GM13976 (cell line): ENCODE results near the gene SFR1.

Experiments used
- DNase-seq: peaks from one replicate; pipeline ENCODE4 v3.0.0; 2012; ENCODE audit warnings: low spot score
- in situ Hi-C: fragments of 300-500 bp; cut with MboI; formaldehyde crosslinking; loops from one replicate; pipeline ENCODE4 v1.12.0; 2022; ENCODE audit warnings: low sequenced_read_pairs, mixed read lengths, inconsistent platforms; ENCODE audit not compliant: unreplicated experiment
- TF ChIP-seq, protein P1 (sequence below): IDR thresholded peaks from 2 replicates; pipeline ENCODE4 v1.5.1; 2012; ENCODE audit warnings: borderline replicate concordance, mild to moderate bottlenecking; ENCODE audit not compliant: insufficient read depth; ENCODE audit errors: extremely low read depth, missing control alignments, control extremely low read depth

SFR1 gene

DNA sequence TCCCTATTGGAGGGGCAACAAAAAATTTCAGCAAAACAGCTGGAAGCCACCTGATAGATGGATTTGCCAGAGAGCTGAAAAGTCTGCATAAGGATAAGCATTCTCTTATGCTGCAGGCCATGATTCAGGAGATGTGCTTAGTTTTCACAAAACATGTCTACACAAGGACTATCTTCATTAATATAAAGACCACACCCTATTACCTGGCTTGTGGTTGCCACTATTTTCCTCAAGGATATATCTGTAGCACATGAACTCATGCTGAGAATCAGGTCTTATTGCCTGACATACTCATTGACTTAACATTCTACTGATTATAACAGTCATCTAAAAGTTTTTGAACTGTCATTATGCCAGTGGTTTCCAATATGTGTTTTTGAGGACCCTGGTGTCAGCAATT lies 29.2 kb upstream of the SFR1 start:
- DNase-seq: no peak
- in situ Hi-C loops: no loop called here
- TF ChIP-seq, protein P1, sequence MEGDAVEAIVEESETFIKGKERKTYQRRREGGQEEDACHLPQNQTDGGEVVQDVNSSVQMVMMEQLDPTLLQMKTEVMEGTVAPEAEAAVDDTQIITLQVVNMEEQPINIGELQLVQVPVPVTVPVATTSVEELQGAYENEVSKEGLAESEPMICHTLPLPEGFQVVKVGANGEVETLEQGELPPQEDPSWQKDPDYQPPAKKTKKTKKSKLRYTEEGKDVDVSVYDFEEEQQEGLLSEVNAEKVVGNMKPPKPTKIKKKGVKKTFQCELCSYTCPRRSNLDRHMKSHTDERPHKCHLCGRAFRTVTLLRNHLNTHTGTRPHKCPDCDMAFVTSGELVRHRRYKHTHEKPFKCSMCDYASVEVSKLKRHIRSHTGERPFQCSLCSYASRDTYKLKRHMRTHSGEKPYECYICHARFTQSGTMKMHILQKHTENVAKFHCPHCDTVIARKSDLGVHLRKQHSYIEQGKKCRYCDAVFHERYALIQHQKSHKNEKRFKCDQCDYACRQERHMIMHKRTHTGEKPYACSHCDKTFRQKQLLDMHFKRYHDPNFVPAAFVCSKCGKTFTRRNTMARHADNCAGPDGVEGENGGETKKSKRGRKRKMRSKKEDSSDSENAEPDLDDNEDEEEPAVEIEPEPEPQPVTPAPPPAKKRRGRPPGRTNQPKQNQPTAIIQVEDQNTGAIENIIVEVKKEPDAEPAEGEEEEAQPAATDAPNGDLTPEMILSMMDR: no peak

- in situ Hi-C loops: no loop called here
- no peak for DNase-seq
Measured at GRCh38 chr10:104096692-104097091, 25.3 kb upstream of the SFR1 start.

DNA sequence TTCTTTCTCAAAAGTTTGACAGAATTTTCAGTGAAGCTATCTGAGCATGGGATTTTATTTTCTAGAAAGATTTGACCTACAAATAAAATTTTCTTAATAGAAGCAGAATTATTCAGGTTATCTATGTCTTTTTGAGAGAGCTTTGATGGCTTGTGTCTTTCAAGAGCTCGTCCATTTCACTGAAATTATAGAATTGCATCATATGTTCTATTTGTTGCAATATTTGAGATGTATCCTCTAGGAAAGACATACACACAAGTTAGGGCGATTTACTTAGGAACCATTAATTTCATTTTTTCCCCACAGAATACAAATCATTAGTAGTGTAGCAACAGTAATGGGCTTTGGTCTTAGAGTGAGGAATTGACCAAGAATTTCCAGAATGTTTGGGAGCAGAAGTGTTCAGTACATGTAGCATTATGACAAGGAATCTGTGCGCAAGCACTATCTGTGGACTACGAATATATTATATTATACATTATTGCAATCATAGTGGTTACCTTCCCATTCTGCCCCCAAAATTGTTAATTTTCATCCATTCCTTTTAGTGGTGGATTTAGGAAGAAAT lies 23.5 kb upstream of the SFR1 start:
- TF ChIP-seq, protein P1: no peak
- in situ Hi-C loops: no loop called here
- no peak for DNase-seq

More at GRCh38 chr10:104096692-104097091, 25.3 kb upstream of the SFR1 start:
- TF ChIP-seq, protein P1: no peak

DNA sequence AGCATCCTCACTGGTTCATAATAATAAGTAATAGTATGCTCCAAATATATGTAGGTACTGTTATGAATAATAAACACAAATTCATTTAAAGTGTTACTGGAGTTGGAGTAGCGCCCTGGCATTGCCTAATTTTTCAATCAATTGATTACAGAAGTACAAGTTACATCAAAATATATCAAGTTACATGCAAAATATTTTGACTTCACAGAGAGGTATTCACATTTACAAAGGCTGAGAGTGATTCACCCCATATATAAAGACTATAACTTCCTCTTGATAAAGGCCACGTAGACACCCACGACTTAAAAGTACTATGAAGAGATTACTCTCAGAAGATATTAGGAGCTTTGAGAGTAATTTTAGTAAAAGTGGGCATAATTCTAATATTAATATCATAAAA lies 22.7 kb upstream of the SFR1 start:
- DNase-seq: no peak
- in situ Hi-C loops: no loop called here
- TF ChIP-seq, protein P1: no peak

GRCh38 chr10:104099941-104100340 lies 22.0 kb upstream of the SFR1 start:
- DNase-seq: no peak
- in situ Hi-C loops: no loop called here
- TF ChIP-seq, protein P1: no peak

- in situ Hi-C loops: no loop called here
- TF ChIP-seq, protein P1: no peak
- DNase-seq: no peak
Measured at GRCh38 chr10:104100795-104101194, 21.2 kb upstream of the SFR1 start.
